K562 (cell line): Measurements from ENCODE around the gene RAB5B. TPM values are rescaled to one million over a fixed set of nuclear protein-coding genes. Genes with fewer than 3 reads are reported as not detected.

Experiments used
- ATAC-seq: fragments of 200-7000 bp; cut with Tn5 transposase; 3 replicates; pipeline ENCODE4 v1.9.1; 2020; ENCODE audit warnings: moderate library complexity
- BruUV-seq: library from RNA; stranded (reverse); fragments of 400-500 nt; replicated peaks from 2 replicates; lab custom pipeline; 2021; lab: Mats Ljungman, UMichigan
- CTCF ChIA-PET: fragments of 300-600 bp; formaldehyde crosslinking; extraction: SDS; loops from one replicate; lab custom pipeline; 2021; ENCODE audit warnings: low intra/inter-chr PET ratio; lab: Yijun Ruan, JAX
- POLR2A ChIA-PET: fragments of 300-600, 350-650 bp; sonication (Branson Sonifier 250); formaldehyde crosslinking; extraction: SDS; loops from one replicate; lab custom pipeline; 2021; ENCODE audit warnings: antibody characterized with exemption, inconsistent platforms; lab: Yijun Ruan, JAX
- DNase-seq, 4 experiments: peaks; one replicate each; pipeline versions ENCODE4 v3.0.0 to v3.0.0-alpha.2; 2011 to 2018; ENCODE audit warnings: low spot score in 3 of 4, mixed read lengths in 3 of 4; ENCODE audit errors: extremely low read depth in 1 of 4
- FAIRE-seq: peaks from 2 replicates; lab custom pipeline; 2011; peaks lifted over from hg19 to GRCh38; lab: Jason Lieb, UNC
- H2AFZ ChIP-seq: 2 replicates; pipeline ENCODE4 v1.6.0; 2011; ENCODE audit warnings: low read depth, low read length, control low read depth, inconsistent platforms
- H3K27ac ChIP-seq: fragments of 200-600 bp; 3 replicates; pipeline ENCODE4 v1.8.0; 2011; ENCODE audit warnings: low read depth, mild to moderate bottlenecking, control low read depth, inconsistent platforms, low read length, moderate library complexity, mixed read lengths; ENCODE audit errors: extremely low read depth
- H3K27me3 ChIP-seq, 2 experiments: fragments of 300-600 bp in 1 of 2; 2 replicates in 1 of 2; 3 replicates in 1 of 2; pipeline versions ENCODE4 v1.6.0 to v1.8.0; 2011; ENCODE audit warnings: inconsistent platforms in 2 of 2, low read length in 2 of 2, mild to moderate bottlenecking in 1 of 2, mixed read lengths in 1 of 2, moderate library complexity in 1 of 2; ENCODE audit not compliant: control insufficient read depth in 2 of 2, insufficient read depth in 2 of 2
- H3K36me3 ChIP-seq: fragments of 300-600 bp; 3 replicates; pipeline ENCODE4 v1.8.0; 2011; ENCODE audit warnings: mild to moderate bottlenecking, low read length, inconsistent platforms; ENCODE audit not compliant: control insufficient read depth, insufficient read depth
- H3K4me1 ChIP-seq, 2 experiments: fragments of 200-600 bp in 1 of 2; replicated peaks in 1 of 2; 2 replicates in 1 of 2; 3 replicates in 1 of 2; pipeline versions ENCODE4 v1.5.1 to v1.8.0; 2011; ENCODE audit warnings: inconsistent platforms in 2 of 2, low read length in 2 of 2, mild to moderate bottlenecking in 1 of 2, mixed read lengths in 1 of 2, moderate library complexity in 1 of 2; ENCODE audit not compliant: control insufficient read depth in 2 of 2, insufficient read depth in 2 of 2
- H3K4me2 ChIP-seq: 2 replicates; pipeline ENCODE4 v1.6.1; 2011; ENCODE audit warnings: low read length, control low read depth, inconsistent platforms, mixed read lengths; ENCODE audit not compliant: insufficient read depth
- H3K4me3 ChIP-seq: fragments of 200-600 bp; sonication (generic), shearing (Covaris generic); 2 replicates; pipeline ENCODE4 v1.5.1; 2016; ENCODE audit warnings: control low read depth, inconsistent platforms
- H3K79me2 ChIP-seq: fragments of 200-600 bp; 3 replicates; pipeline ENCODE4 v1.8.0; 2011; ENCODE audit warnings: low read length, inconsistent platforms; ENCODE audit not compliant: control insufficient read depth, insufficient read depth
- H3K9ac ChIP-seq, 2 experiments: 2 replicates each; pipeline versions ENCODE4 v1.6.0 to v1.6.1; 2011; ENCODE audit warnings: low read depth in 2 of 2, low read length in 2 of 2, control low read depth in 1 of 2, inconsistent platforms in 1 of 2, mild to moderate bottlenecking in 1 of 2, mixed read lengths in 1 of 2; ENCODE audit not compliant: insufficient read depth in 1 of 2
- H3K9me1 ChIP-seq: one replicate; pipeline ENCODE4 v1.6.0; 2011; ENCODE audit warnings: inconsistent platforms, mild to moderate bottlenecking, low read length, moderate library complexity; ENCODE audit not compliant: control insufficient read depth, insufficient read depth
- H3K9me3 ChIP-seq: replicated peaks from 2 replicates; pipeline ENCODE4 v1.5.1; 2011; ENCODE audit warnings: low read depth, low read length, inconsistent platforms; ENCODE audit not compliant: control insufficient read depth, insufficient read depth
- H4K20me1 ChIP-seq: replicated peaks from 2 replicates; pipeline ENCODE4 v1.6.1; 2011; ENCODE audit warnings: low read length, inconsistent platforms, mixed read lengths; ENCODE audit not compliant: control insufficient read depth, insufficient read depth
- CGGBP1 ChIP-seq: fragments of 250-450 bp; sonication (Bioruptor Pico); IDR thresholded peaks from 2 replicates; pipeline ENCODE4 v1.9.0; 2021; ENCODE audit warnings: mild to moderate bottlenecking
- ETV5 ChIP-seq: sonication (generic); formaldehyde crosslinking; IDR thresholded peaks from 2 replicates; pipeline ENCODE4 v1.4.0; 2020; ENCODE audit warnings: low read depth, mild to moderate bottlenecking, missing genetic modification reagents
- LARP7 ChIP-seq: fragments of 450-650 bp; IDR thresholded peaks from 2 replicates; pipeline ENCODE4 v1.6.1; 2016
- MAFG ChIP-seq: fragments of 450-650 bp; conservative IDR thresholded peaks from 2 replicates; pipeline ENCODE4 v1.6.1; 2016; ENCODE audit warnings: missing genetic modification characterization, missing compliant biosample characterization
- NONO ChIP-seq, 2 experiments: fragments of 200-400 bp in 1 of 2; fragments of 450-650 bp in 1 of 2; formaldehyde crosslinking in 1 of 2; IDR thresholded peaks; 2 replicates each; pipeline ENCODE4 v1.6.1; 2017; ENCODE audit warnings: low read depth in 2 of 2, mild to moderate bottlenecking in 2 of 2, moderate library complexity in 2 of 2, low read length in 1 of 2
- PRDM10 ChIP-seq: fragments of 450-650 bp; IDR thresholded peaks from 2 replicates; pipeline ENCODE4 v1.6.1; 2018; ENCODE audit not compliant: partially characterized antibody
- SRSF7 ChIP-seq: fragments of 200-400 bp; formaldehyde crosslinking; optimal IDR thresholded peaks from 2 replicates; pipeline ENCODE3; 2017; ENCODE audit warnings: mild to moderate bottlenecking, low read depth, low read length
- ZNF764 ChIP-seq: fragments of 250-450 bp; sonication (Bioruptor Pico); IDR thresholded peaks from 2 replicates; pipeline ENCODE4 v1.4.0; 2020; ENCODE audit warnings: low read depth, mild to moderate bottlenecking, moderate library complexity
- WGBS: fragments of 100-300 bp; shearing (Covaris generic); methylation state at CpG from one replicate; pipeline ENCODE4 v1.1.6; 2016; ENCODE audit warnings: low coverage, mixed read lengths; ENCODE audit not compliant: insufficient coverage; ENCODE audit errors: missing lambda C conversion rate; 5-methylcytosine and 5-hydroxymethylcytosine counted together
- in situ Hi-C: fragments of 300-500 bp; cut with MboI; formaldehyde crosslinking; loops from 4 replicates; pipeline ENCODE4 v1.15.0; 2018; ENCODE audit warnings: inconsistent platforms, mixed read lengths
- intact Hi-C: fragments of 100-400 bp; cut with micrococcal nuclease; formaldehyde crosslinking; loops from 2 replicates; pipeline ENCODE4 v1.14.2; 2022
- polyA plus RNA-seq, 8 experiments: library from polyadenylated mRNA; depleted of rRNA in 4 of 8; stranded (reverse) in 5 of 8; unstranded in 3 of 8; fragments of >200 nt; fragmentation: Nextera tagmentation in 2 of 8; fragmentation: Illumina TruSeq in 1 of 8; extraction: Ambion mirVana in 2 of 8; extraction: Trizol in 1 of 8; gene quantifications; 2 replicates each; pipeline versions ENCODE4 v1.2.1 to v1.2.3, GENCODE V29; 2011 to 2014; ENCODE audit warnings: inconsistent platforms in 1 of 8, missing spikeins in 1 of 8
- total RNA-seq, 7 experiments: library from RNA; depleted of rRNA in 6 of 7; stranded (reverse); fragments of >200 nt in 6 of 7; fragmentation: Illumina TruSeq in 2 of 7; extraction: Trizol in 2 of 7; gene quantifications; 2 replicates each; pipeline versions ENCODE4 v1.2.1 to v1.2.3, GENCODE V29; 2011 to 2021; ENCODE audit warnings: low replicate concordance in 1 of 7

The RAB5B gene
- total and polyA plus RNA-seq, 9 of the 15 experiments (the other 6 are each of a cell fraction or from before 2014, with no cell fraction given), result 6.8 to 73.8 (median 25.2) TPM

DNA sequence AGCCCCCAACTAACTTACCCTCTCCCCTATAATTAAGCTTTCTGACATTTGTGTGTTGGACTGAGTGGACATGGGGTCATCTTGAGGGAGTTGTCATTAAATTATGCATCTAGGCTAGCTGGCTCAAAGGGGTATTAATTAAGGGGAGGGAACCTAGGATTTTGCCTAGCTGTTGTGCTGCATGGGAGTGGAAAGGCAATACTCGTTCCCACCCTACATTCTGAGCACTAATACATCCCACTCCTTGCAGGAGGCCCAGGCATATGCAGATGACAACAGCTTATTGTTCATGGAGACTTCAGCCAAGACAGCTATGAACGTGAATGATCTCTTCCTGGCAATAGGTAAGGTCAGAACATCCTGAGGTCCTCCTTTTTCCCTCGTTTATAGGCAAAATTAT, 17.2 kb downstream of the RAB5B start:
- Histone ChIP-seq H3K36me3 (peaks cover 67% of the 10 kb centered on the region), H3K9me3 (no peaks in the 10 kb centered on the region), H3K27me3 (no peaks in the 10 kb centered on the region), H3K4me2 (no peak overlapping the region), H3K4me1 (no peaks in the 10 kb centered on the region; a peak in 1 of 5 replicates), H3K27ac (no peak overlapping the region), H2AFZ (no peak overlapping the region), H3K9ac (no peak overlapping the region), H3K9me1 (no peaks in the 10 kb centered on the region), H3K79me2 (no peaks in the 10 kb centered on the region), H4K20me1 (no peaks in the 10 kb centered on the region)
- no TSS peak for BruUV-seq
- in situ Hi-C loops, result no loop called here
- FAIRE-seq, result no peak
- ChIA-PET CTCF (no interaction called here), POLR2A (interaction anchor here (0.6 to 1.6 kb wide), 4 partner anchors 14 to 161 kb away, joined by 3 to 16 read pairs (median 3); partner anchors contain the start of gene RAB5B)
- intact Hi-C loops, result no loop called here
- WGBS, result 75% methylated on average over 3 of the region's 3 CpGs
- ATAC-seq, result no peak
- TF ChIP-seq LARP7 (no peak), ETV5 (CRISPR knock-in tag) (no peak), MAFG (tag) (no peak), NONO (IDR thresholded peaks at IDR 0.05; ENCODE audit: low read depth in 2 of 2, low read length in 1 of 2) (no peak), SRSF7 (no peak)
- TF ChIP-seq, all 486 proteins: peak for 0
- H3K4me3 ChIP-seq, result no peak overlapping the region
- DNase-seq, result no peak

GRCh38 chr12:55993230-55993853, 19.5 kb downstream of the RAB5B start:
- Histone ChIP-seq H3K4me2 (no peak overlapping the region), H3K9me3 (no peaks in the 10 kb centered on the region), H2AFZ (no peak overlapping the region), H3K9ac (no peak overlapping the region), H3K4me3 (no peak overlapping the region), H3K27ac (no peak overlapping the region), H4K20me1 (no peaks in the 10 kb centered on the region), H3K27me3 (no peaks in the 10 kb centered on the region), H3K79me2 (peaks cover 13% of the 10 kb centered on the region), H3K4me1 (peaks cover 3 to 6% of the 10 kb centered on the region in 2 experiments; a peak in 3 of 5 replicates), H3K36me3 (peaks cover 51% of the 10 kb centered on the region), H3K9me1 (no peaks in the 10 kb centered on the region)
- 81% methylated on average over 4 of the region's 4 CpGs for WGBS
- no peak for ATAC-seq
- POLR2A ChIA-PET, result interaction anchor here (0.7 to 1.2 kb wide), 4 partner anchors 12 to 57 kb away, joined by 3 read pairs; partner anchors contain the start of gene RAB5B
- DNase-seq, result no peak
- BruUV-seq, result no TSS peak
- FAIRE-seq, result no peak
- CTCF ChIA-PET, result no interaction called here
- intact Hi-C loops (no loop called here), in situ Hi-C loops (no loop called here)
- TF ChIP-seq PRDM10 (peak; percentile 37), CGGBP1 (CRISPR knock-in tag) (no peak), ZNF764 (CRISPR knock-in tag) (no peak)
